Renal cortex interstitium (tissue), 11 donors: Measurements from ENCODE around the gene CNTRL. TPM values are rescaled to one million over a fixed set of nuclear protein-coding genes. Genes with fewer than 3 reads are reported as not detected.

ENCODE experiments used
- DNase-seq, 11 donors: peaks; one replicate each; pipeline ENCODE4 v3.0.0-alpha.2; 2013; ENCODE audit warnings: low read depth in 9 of 11, low spot score in 4 of 11; ENCODE audit errors: extremely low read depth in 1 of 11
- polyA plus RNA-seq, 3 donors: library from polyadenylated mRNA; unstranded; fragments of 120-200 nt; gene quantifications; one replicate each; pipeline ENCODE4 v1.2.1, GENCODE V29; 2013; ENCODE audit not compliant: insufficient read length in 3 of 3

CNTRL gene
- polyA plus RNA-seq, 3 donors: 31.3 to 39.1 (median 36.5) TPM

DNA sequence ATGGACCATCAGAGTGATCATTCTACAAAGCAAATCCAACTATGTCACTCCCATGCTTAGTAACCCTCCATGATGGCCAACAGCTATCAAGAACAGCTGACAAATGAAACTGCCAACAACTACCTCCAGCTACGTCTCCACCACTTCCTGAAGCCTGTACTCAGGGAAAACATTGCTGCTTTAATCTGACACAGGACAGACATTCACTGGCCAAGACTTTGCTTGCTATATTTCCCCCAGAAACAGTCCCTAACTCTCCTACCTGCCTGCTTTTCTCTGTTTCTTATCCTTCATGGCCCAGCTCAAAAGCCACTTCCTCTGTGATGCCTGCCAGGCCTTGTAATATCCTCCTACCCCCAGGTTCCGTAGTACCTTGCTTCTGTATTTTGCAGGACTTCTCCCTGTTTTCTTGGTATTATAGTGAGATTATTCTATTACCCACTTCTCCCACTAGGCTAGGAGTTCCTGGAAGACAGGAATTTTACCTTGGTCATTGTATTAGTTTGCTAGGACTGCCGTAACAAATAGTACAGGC is 141.6 kb downstream of the CNTRL start:
- DNase-seq: no peak

DNA sequence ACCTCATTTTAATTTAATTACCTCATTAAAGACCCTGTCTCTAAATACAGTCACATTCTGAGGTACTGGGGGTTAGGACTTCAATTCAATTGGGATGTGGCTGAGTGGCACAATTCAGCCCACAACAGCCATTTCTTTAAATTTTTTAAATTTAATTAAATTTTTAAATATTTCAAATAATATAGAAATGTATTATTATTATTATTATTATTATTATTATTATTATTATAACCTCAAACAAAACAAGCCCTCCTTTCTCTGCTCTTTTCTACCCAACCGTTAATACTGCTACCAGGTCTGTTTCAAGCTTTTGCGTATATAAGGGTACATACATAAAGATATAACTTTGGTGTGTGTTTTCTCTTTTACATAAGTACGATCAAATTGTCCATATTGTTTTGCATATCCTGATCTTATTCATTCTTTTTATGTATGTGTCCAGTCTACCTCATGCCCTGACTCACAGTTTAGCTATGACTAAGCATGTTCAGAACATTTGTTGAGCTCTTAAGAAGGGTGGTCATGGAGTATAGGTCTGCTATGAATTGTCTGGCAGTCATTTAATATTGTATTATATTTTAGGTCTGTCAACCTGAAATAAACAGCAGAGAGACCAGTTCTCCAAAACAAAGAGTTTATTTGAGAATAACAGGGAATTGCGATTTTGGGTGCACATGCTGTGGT is 143.0 kb downstream of the CNTRL start:
- DNase-seq: no peak

DNA sequence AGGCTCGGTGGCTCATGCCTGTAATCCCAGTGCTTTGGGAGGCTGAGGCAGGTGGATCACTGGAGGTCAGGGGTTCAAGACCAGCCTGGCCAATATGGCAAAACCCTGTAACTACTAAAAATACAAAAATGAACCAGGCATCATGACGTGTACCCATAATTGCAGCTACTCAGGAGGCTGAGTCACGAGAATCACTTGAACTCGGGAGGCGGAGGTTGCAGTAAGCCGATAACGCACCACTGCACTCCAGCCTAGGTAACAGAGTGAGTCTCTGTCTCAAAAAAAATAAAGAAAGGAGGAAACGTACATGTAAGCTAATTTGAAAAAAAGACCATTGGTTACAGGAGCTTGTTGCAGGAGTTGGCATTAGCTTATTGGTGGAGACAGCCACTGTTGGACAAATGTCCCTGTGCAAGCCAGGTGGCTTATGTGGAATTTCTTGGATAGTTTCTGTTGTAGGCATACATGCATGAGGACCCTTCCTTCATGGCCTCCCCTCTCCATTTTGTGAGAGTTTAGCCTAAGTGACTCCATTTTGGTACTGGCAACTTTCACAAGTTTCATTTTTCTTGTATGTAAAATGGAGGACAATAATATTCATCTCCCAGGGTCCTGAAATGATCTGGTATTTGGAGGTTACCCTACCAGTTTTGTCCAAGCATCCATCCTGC is 143.7 kb downstream of the CNTRL start:
- no peak for DNase-seq

DNA sequence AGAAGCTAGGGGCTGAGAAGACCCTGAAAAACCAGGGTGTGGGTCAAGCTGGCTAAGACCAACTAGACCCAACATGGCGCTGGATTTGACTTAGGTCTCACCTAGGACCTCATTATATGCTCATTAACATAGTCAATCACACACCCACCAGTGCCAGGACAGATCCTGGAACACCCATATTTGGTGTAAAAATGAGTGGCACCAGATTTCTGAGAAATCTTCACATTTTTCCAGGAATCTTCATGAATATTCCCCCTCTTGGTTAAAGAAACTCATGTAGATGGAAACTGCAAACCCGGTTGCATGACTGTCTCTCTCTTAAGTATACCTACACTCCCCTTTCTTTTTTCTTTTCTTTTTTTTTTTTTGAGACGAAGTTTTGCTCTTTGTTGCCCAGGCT is 144.8 kb downstream of the CNTRL start:
- no peak for DNase-seq

DNA sequence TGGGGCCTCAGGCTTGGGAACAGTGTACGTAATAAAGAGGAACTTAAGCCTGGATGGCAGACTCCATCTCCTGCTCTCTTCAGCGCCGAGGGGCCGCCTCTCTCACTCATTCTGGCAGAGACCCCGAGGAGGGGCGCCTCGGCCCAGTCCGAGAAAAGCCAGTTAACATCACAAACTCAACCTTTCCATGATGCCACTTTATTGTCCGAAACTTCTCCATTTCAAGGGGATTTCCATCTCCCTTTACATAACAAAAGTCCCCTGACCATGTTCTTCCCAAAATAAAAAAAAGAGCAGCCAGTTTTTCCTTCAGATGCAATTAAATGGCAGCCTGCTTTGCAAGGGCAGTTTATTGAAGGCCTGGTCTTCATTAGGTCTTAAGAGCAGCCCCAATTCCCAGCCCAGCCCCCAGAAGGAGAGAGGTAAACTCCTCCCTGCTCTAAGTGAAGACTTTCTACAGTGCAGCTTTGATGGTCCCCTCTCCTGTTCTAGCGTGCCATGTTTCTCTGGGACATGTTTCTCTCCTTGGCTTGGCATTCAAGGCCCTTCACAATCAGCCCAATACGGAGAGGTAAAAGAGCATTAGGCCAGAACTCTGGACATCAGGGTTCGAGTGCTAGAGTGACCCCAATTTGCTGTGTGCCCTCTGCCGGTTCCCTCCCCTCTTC is 146.4 kb downstream of the CNTRL start:
- DNase-seq: no peak

DNA sequence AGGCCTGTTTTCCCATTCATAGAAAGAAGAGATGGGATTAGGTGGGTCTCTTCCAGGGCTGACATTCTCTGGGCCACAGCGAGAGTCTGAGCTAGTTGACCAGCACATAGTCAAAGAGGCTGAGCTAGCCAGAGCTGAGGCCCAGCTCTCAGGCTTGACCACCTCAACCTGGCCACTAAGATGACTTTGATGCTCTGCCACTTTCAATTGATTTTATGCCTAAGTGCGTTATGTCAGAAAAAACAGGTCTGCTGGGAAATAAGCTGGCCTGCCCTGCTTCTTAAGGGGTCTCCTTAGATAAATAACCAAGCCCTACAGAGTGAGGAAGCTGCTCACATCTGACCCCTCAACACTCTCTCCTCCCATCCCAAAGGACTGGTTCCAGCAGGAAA is 146.9 kb downstream of the CNTRL start:
- no peak for DNase-seq

DNA sequence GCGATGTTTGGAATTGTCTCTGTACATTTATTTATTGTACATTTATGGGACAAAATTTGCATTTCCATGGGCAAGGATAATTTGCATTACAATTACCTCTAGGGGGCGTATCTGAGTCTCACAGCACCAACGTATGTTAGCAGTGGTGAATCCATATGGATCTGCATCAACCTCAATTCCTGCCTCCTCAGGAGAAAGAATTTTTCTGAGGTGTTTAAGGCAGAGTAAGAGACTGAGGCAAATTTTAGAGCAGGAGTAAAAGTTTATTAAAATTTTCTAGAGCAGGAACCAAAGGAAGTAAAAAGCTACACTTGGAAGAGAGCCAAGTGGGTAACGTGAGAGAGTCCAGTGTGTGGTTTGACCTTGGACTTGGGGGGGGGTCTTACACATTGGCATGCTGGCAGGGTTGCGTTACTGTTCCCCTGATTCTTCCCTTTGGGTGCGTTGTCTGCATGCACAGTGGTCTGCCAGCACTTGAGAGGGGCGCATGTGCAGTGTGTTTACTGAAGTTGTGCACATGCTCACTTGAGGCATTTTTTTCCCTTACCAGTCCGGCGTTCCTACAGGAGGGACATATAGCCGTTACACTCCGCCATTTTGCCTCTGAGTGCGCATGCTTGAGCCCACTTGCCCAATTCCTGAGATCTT is 147.9 kb downstream of the CNTRL start:
- DNase-seq: peak in 1 of 11 donors; percentile 11

DNA sequence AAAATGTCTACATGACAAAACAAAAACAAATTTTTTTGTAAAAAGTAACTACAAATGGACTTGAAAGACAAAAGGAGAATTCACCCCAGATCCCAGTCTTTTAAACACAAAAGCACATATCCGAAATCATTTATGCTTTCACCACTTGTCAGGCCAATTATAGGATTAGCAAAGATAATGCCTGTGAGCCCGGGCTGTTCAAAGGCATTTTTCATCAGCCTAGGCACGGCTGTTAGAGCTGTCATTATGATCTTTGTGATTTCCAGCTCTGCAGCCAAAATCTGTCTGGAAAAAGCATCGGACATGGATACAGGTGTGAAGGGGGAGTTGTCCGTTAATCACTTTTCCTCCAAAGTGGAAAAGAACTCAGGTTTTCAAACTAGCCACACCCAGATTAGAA is 150.5 kb downstream of the CNTRL start:
- no peak for DNase-seq

DNA sequence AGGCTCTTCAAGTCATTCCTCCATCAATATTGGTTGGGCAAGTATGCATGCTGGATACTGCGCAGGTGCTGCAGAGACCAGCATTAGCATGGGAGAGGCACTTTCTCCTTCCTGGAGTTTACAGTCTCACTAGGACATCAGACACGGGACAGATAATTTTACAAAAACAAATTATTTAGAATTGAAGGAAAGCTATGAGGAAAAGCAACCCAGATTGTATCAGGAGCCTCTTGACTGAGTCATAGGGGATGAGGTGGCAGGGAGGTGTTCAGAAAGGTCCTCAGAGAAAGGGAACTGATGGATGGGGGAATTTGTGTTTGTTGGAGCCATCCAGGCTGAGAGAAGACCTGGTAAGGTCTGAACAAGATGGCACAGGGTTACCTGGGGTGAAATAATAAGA is 151.4 kb downstream of the CNTRL start:
- DNase-seq: no peak

Other genes starting within 250 kb of the CNTRL start
- 10 to 100 TPM; 30.0 to 40.5 (median 37.9) TPM for gene PSMD5, start 232.0 kb upstream of the CNTRL start, polyA plus RNA-seq
- gene PHF19, start 197.8 kb upstream of the CNTRL start, polyA plus RNA-seq: 10 to 100 TPM; 31.4 to 39.4 (median 34.9) TPM
- gene TRAF1, start 148.2 kb upstream of the CNTRL start, polyA plus RNA-seq: 1 to 10 TPM; 4.5 to 8.1 (median 5.6) TPM
- gene C5, start 24.7 kb upstream of the CNTRL start, polyA plus RNA-seq: 10 to 100 TPM; 12.8 to 14.7 (median 14.3) TPM
- 100 to 1,000 TPM in 1 of 3 donors, 10 to 100 TPM in 2; 95.4 to 112 (median 97.0) TPM for gene RAB14, start 126.9 kb downstream of the CNTRL start, polyA plus RNA-seq
- gene GSN, start 193.2 kb downstream of the CNTRL start, polyA plus RNA-seq: 100 to 1,000 TPM; 128 to 208 (median 160) TPM